K562 (cell line): ENCODE data around the gene SMIM41. TPM values are rescaled to one million over a fixed set of nuclear protein-coding genes. Genes with fewer than 3 reads are reported as not detected.

Source experiments
- CAMTA2 ChIP-seq: fragments of 250-450 bp; sonication (Bioruptor Pico); conservative IDR thresholded peaks from 2 replicates; pipeline ENCODE4 v1.5.1; 2022
- FOXJ3 ChIP-seq: sonication (generic); formaldehyde crosslinking; IDR thresholded peaks from 2 replicates; pipeline ENCODE4 v1.4.0; 2020; ENCODE audit warnings: mild to moderate bottlenecking, missing genetic modification reagents
- HNRNPUL1 ChIP-seq: fragments of 200-400 bp; formaldehyde crosslinking; IDR thresholded peaks from 2 replicates; pipeline ENCODE4 v1.6.1; 2017; ENCODE audit warnings: low read length
- NFXL1 ChIP-seq: fragments of 450-650 bp; formaldehyde crosslinking; IDR thresholded peaks from 2 replicates; pipeline ENCODE4 v1.4.0; 2021; ENCODE audit warnings: mild to moderate bottlenecking
- NONO ChIP-seq, 2 experiments: fragments of 200-400 bp in 1 of 2; fragments of 450-650 bp in 1 of 2; formaldehyde crosslinking in 1 of 2; IDR thresholded peaks; 2 replicates each; pipeline ENCODE4 v1.6.1; 2017; ENCODE audit warnings: low read depth in 2 of 2, mild to moderate bottlenecking in 2 of 2, moderate library complexity in 2 of 2, low read length in 1 of 2
- RAD51 ChIP-seq: fragments of 450-650 bp; IDR thresholded peaks from 2 replicates; pipeline ENCODE4 v1.7.1; 2016; ENCODE audit warnings: low read depth, mild to moderate bottlenecking, borderline replicate concordance
- RNF219 ChIP-seq: fragments of 250-450 bp; sonication (Bioruptor Pico); IDR thresholded peaks from 2 replicates; pipeline ENCODE4 v1.5.0; 2022; ENCODE audit warnings: mild to moderate bottlenecking
- ZNF408 ChIP-seq: fragments of 250-450 bp; sonication (Bioruptor Pico); IDR thresholded peaks from 2 replicates; pipeline ENCODE4 v1.4.0; 2020; ENCODE audit warnings: low read depth, mild to moderate bottlenecking, moderate library complexity
- ZSCAN32 ChIP-seq: fragments of 450-650 bp; formaldehyde crosslinking; IDR thresholded peaks from 2 replicates; pipeline ENCODE4 v1.4.0; 2020; ENCODE audit warnings: mild to moderate bottlenecking, moderate library complexity
- polyA plus RNA-seq, 8 experiments: library from polyadenylated mRNA; depleted of rRNA in 4 of 8; stranded (reverse) in 5 of 8; unstranded in 3 of 8; fragments of >200 nt; fragmentation: Nextera tagmentation in 2 of 8; fragmentation: Illumina TruSeq in 1 of 8; extraction: Ambion mirVana in 2 of 8; extraction: Trizol in 1 of 8; gene quantifications; 2 replicates each; pipeline versions ENCODE4 v1.2.1 to v1.2.3, GENCODE V29; 2011 to 2014; ENCODE audit warnings: inconsistent platforms in 1 of 8, missing spikeins in 1 of 8
- total RNA-seq, 7 experiments: library from RNA; depleted of rRNA in 6 of 7; stranded (reverse); fragments of >200 nt in 6 of 7; fragmentation: Illumina TruSeq in 2 of 7; extraction: Trizol in 2 of 7; gene quantifications; 2 replicates each; pipeline versions ENCODE4 v1.2.1 to v1.2.3, GENCODE V29; 2011 to 2021; ENCODE audit warnings: low replicate concordance in 1 of 7
- TF ChIP-seq, protein P1 (sequence below): IDR thresholded peaks from 2 replicates; pipeline ENCODE4 v1.6.1; 2014; ENCODE audit warnings: antibody characterized with exemption
- TF ChIP-seq, protein P2 (sequence below): sonication (generic); formaldehyde crosslinking; IDR thresholded peaks from 2 replicates; pipeline ENCODE4 v1.8.1; 2023; ENCODE audit warnings: mild to moderate bottlenecking, missing genetic modification reagents
- TF ChIP-seq, protein P3 (sequence below), 2 experiments: fragments of 450-650 bp; IDR thresholded peaks; 2 replicates each; pipeline ENCODE4 v1.6.1; 2016; ENCODE audit warnings: mild to moderate bottlenecking in 2 of 2, borderline replicate concordance in 1 of 2, low read depth in 1 of 2, moderate library complexity in 1 of 2

SMIM41 gene
- total and polyA plus RNA-seq, 9 of the 15 experiments (the other 6 are each of a cell fraction or from before 2014, with no cell fraction given) = not detected

DNA sequence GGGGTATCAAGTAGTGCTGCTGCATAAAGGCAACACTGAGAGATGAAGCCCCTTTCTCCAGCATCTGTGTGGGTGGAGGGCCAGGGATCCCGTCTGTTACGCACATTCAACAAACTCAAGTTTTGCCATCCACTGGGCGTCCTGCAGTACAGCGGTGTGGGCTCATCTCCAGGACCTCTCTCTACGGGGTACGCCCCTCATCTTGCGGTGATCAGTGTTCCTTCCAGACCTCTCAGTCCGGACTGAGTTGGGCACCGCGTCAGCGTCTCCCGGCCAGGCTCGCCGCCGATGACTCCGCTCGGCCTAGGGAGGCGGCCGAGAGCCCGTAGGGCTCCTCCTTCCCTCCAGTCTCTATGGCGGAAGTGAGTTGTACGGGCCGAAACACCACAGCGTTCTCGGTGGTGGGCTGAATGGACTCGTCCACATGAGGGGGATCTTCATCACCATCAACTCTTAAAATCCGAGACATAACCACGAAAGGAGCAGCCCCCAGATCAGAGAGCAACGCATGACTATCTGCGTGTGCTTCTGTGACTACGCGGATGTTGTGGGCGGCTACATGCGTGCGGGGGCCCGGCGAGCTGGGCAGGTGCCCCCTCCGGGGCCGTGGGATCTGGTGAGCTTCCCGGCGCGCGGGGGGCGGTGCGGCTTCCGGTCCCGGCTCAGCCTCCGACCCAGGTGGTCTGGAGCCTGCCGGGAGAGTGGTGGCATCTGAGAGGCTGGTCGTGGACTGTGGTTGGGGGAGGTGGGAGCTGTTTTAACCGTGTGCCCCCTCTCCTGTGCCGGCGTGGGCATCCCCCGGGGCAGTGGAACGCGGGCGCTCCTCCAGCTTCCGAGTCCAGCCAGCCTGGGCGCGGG, 9.9 kb upstream of the SMIM41 start, which contains the start of gene ATG101 (continued):
- no peak for TF ChIP-seq RNF219 (CRISPR knock-in tag)
- TF ChIP-seq, protein P1, sequence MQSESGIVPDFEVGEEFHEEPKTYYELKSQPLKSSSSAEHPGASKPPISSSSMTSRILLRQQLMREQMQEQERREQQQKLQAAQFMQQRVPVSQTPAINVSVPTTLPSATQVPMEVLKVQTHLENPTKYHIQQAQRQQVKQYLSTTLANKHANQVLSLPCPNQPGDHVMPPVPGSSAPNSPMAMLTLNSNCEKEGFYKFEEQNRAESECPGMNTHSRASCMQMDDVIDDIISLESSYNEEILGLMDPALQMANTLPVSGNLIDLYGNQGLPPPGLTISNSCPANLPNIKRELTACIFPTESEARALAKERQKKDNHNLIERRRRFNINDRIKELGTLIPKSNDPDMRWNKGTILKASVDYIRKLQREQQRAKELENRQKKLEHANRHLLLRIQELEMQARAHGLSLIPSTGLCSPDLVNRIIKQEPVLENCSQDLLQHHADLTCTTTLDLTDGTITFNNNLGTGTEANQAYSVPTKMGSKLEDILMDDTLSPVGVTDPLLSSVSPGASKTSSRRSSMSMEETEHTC = no peak
- no peak for TF ChIP-seq HNRNPUL1
- TF ChIP-seq, protein P2, sequence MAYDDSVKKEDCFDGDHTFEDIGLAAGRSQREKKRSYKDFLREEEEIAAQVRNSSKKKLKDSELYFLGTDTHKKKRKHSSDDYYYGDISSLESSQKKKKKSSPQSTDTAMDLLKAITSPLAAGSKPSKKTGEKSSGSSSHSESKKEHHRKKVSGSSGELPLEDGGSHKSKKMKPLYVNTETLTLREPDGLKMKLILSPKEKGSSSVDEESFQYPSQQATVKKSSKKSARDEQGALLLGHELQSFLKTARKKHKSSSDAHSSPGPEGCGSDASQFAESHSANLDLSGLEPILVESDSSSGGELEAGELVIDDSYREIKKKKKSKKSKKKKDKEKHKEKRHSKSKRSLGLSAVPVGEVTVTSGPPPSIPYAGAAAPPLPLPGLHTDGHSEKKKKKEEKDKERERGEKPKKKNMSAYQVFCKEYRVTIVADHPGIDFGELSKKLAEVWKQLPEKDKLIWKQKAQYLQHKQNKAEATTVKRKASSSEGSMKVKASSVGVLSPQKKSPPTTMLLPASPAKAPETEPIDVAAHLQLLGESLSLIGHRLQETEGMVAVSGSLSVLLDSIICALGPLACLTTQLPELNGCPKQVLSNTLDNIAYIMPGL (CRISPR knock-in tag) = peak; percentile 95
- TF ChIP-seq NONO (IDR thresholded peaks at IDR 0.05; ENCODE audit: low read depth in 2 of 2, low read length in 1 of 2) = peak in 1 of 2 experiments; percentile 100; a peak in 2 of 4 replicates
- no peak for TF ChIP-seq ZSCAN32 (CRISPR knock-in tag)
- TF ChIP-seq RAD51 = peak; percentile 11; the same call in 1 of the 2 replicates
- TF ChIP-seq CAMTA2 (CRISPR knock-in tag) = 0 out of 2 replicates have a peak, but pooled peaks have one; percentile 24
- TF ChIP-seq NFXL1 (CRISPR knock-in tag) = no peak
- TF ChIP-seq ZNF408 = no peak
- TF ChIP-seq FOXJ3 (CRISPR knock-in tag) = no peak
- TF ChIP-seq, protein P3, sequence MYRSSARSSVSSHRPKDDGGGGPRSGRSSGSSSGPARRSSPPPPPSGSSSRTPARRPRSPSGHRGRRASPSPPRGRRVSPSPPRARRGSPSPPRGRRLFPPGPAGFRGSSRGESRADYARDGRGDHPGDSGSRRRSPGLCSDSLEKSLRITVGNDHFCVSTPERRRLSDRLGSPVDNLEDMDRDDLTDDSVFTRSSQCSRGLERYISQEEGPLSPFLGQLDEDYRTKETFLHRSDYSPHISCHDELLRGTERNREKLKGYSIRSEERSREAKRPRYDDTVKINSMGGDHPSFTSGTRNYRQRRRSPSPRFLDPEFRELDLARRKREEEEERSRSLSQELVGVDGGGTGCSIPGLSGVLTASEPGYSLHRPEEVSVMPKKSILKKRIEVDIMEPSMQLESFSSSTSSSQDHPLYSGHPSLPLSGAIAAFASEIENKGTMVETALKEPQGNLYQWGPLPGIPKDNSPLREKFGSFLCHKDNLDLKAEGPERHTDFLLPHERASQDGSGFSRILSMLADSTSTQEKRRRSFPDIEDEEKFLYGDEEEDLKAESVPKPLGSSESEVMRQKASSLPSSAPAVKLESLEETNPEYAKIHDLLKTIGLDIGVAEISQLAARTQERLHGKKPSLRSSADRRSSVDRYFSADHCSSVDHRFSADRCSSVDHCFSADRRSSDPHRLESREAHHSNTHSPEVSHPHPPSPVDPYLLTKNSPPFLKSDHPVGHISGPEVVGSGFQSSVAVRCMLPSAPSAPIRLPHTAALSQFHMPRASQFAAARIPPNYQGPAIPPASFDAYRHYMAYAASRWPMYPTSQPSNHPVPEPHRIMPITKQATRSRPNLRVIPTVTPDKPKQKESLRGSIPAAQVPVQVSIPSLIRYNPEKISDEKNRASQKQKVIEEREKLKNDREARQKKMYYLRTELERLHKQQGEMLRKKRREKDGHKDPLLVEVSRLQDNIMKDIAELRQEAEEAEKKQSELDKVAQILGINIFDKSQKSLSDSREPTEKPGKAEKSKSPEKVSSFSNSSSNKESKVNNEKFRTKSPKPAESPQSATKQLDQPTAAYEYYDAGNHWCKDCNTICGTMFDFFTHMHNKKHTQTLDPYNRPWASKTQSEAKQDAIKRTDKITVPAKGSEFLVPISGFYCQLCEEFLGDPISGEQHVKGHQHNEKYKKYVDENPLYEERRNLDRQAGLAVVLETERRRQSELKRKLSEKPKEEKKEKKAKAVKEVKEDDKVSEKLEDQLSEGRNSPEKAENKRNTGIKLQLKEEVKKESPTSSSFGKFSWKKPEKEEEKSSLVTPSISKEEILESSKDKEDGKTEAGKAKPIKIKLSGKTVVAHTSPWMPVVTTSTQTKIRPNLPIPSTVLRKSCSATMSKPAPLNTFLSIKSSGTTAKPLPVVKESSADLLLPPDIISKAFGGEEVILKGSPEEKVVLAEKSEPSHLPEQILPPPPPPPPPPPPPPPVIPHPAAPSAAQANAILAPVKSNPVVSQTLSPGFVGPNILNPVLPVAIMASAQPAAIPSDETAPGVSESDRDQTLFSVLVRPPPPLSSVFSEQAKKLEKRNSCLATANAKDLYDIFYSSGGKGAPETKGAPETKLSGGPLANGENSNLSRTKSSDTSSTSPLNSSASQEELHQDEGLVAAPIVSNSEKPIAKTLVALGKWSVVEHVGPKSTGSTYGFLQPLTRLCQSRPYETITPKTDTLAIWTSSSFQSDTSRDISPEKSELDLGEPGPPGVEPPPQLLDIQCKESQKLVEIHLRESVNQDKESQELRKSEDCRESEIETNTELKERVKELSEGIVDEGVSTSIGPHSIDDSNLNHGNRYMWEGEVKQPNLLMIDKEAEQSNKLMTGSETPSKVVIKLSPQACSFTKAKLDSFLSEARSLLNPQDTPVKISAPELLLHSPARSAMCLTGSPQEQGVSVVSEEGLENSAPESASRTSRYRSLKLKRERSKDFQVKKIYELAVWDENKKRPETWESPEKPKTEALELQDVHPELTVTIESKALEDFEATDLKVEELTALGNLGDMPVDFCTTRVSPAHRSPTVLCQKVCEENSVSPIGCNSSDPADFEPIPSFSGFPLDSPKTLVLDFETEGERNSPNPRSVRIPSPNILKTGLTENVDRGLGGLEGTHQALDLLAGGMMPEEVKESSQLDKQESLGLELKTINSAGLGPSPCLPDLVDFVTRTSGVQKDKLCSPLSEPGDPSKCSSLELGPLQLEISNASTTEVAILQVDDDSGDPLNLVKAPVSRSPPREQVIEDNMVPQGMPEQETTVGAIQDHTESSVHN (IDR thresholded peaks at IDR 0.05; ENCODE audit: borderline replicate concordance in 1 of 2, low read depth in 1 of 2) = no peak
